Measurements from ENCODE around the gene SERPINC1.
"Not testable (repeated sequence)": the region's sequence is repeated elsewhere in the genome, so short reads cannot be mapped to it uniquely, and the experiment has no call there.

The SERPINC1 gene

DNA sequence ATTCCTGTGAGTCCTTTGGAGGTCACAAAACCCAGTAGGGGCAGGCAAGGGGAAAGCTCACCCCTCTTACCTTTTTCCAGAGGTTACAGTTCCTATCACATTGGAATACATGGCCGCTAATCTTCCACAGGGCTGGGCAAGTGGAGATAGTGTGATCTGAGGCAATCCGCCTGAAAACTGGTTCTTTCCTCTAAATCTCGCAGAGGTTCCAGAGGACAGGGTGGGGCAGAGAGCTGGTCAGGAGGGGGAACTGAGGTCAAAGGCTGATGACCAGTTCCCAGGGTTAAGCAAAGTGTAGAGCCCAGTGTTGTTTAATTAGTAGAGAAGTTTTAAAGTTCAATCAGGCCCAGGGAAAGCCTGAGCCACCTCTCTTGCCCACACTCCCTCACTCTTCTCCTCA, at the start of gene SERPINC1:
TSS of gene SERPINC1 (minus strand) at position 179 of the 400 bp plus-strand sequence. CDS start at position 111, 68 bp downstream.
- DNase-seq (ENCODE audit: low read depth, low spot score) = no peak

- not testable (repeated sequence) for DNase-seq (ENCODE audit: low read depth, low spot score)
Measured at GRCh38 chr1:173965896-173966295, 48.8 kb upstream of the SERPINC1 start.

DNA sequence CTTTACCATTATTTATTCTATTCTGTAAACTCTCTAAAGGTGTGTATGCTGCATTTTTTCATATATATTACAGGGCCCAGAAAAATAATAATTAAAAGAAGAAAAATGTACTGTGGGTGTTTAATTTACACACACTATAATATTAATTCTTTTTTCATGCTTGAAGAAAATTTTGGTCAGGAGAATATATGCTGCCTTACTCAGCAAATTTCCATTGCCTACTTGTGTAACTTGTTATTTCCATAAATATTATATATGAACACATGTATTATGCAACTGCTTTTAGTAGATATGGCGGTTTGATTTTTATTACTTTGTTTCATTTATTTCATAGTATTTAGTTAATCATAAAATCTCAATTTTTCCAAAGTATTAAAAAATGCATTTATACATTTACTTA, 46.4 kb upstream of the SERPINC1 start:
- no peak for DNase-seq (ENCODE audit: low read depth, low spot score)

DNA sequence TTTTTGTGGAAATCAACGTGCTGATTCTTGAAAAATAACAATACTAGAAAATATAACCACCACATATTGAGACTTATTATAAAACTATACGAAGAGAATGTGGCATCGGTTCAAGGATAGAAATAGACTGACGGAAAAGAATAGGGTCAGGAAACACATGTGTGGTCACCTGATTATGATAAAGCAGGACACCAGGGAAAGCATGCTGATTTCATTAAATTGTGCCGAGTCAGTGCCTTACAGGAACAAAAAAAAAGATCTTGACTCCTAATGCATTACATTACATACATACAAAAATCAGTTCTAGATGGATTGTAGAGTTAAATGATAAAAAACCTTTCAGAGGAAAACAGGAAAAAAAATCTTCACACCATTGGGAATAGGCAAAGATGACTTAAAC, 43.5 kb upstream of the SERPINC1 start:
- DNase-seq (ENCODE audit: low read depth, low spot score) = no peak

GRCh38 chr1:173954179-173954578, 37.1 kb upstream of the SERPINC1 start:
- no peak for DNase-seq (ENCODE audit: low read depth, low spot score)

DNA sequence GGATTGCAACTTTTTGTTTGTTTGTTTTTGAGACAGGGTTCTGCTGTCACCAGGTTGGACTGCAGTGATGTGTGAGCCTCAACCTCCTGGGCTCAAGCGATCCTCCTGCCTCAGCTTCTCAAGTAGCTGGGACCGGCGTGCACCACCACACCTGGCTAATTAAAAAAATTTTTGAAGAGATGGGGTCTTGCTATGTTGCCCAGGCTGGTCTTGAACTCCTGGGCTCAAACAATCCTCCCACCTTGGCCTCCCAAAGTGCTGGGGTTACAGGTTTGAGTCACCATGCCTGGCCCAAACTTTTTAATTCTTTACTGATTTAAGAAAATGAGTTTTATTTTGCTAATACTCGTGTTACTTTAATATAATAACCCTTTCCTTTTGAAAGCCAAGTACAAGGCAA, 31.5 kb upstream of the SERPINC1 start:
- DNase-seq (ENCODE audit: low read depth, low spot score) = no peak

DNA sequence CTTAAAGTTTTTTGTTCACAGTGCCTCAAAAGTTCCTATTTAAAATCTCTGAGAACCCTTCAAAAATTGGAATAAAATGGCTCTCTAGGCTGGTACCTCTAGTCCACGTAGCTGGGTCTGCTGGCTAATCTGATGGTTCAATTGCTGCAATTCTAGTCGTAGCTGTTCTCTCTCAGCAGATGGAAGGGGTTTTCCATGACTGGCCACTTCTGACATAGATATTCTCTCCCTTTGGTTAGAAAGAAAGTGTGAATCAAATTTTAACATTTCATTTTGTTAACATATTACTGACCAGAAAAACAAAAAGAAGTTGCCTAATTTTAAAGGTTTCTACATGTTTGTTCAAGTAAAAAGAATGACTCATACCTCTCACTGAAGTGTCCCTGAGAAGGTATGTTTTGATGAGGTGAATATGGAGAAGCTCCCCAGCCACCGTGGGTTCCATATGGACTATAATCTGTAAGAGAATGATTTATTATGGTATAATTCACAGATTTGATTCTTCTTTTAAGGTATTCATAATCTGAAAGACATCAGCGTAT, 29.3 kb upstream of the SERPINC1 start:
- DNase-seq (ENCODE audit: low read depth, low spot score) = no peak

GRCh38 chr1:173937062-173937461, 19.9 kb upstream of the SERPINC1 start:
- no peak for DNase-seq (ENCODE audit: low read depth, low spot score)

DNA sequence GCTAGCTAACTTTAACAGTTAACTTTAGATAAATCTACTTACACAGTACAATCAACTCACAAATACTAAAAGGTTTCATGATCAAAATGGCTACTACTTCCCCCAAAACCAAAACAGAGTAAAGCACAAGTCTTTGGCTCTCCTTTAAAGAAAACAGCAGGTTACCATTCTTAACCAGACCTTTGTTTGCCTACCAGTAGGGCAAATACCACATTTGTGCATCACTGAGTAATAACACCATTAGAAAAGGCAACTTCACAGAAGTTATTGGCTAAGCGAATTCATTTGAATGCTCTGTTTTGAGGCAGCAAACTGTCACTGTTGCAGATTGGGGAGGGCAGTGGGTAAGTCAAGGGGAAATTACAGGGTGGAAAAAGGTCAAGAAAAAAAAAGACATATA, 17.3 kb upstream of the SERPINC1 start:
- DNase-seq (ENCODE audit: low read depth, low spot score) = no peak

DNA sequence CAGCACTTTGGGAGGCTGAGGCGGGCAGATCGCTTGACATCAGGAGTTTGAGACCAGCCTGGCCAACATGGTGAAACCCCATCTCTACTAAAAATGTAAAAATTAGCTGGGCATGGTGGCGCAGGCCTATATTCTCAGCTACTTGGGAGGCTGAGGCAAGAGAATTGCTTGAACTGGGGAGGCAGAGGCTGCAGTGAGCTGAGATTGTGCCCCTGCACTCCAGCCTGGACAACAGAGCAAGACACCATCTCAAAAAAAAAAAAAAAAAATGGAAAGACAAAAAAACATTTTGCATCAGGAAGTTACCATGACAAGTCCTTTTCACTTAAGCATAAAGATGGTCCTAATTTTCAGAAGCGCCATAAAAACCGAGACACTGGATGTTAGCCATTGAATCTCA, 13.4 kb upstream of the SERPINC1 start:
- not testable (repeated sequence) for DNase-seq (ENCODE audit: low read depth, low spot score)

- DNase-seq (ENCODE audit: low read depth, low spot score) = no peak
Measured at GRCh38 chr1:173925306-173926242, 8.4 kb upstream of the SERPINC1 start.

DNA sequence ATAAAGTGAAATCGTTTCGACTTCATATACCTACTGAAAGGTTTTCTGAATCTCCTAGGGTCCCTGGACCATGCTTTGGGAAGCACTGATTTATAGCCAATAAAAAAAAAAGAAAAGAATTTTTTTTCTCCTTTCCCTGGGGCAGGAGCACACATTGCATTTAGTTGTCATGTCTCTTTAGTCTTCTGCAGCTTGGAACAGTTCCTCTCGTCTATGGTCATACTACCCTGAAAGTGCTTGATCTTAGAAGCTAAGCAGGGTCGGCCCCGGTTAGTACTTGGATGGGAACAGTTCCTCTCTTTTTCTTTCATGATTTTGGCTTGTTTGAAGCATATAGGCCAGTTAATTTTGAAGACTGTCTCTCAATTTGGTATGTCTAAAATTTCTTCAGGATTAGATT, 3.7 kb upstream of the SERPINC1 start:
- DNase-seq (ENCODE audit: low read depth, low spot score) = no peak

GRCh38 chr1:173917635-173918493, 737 bp upstream of the SERPINC1 start:
- DNase-seq (ENCODE audit: low read depth, low spot score) = no peak

DNA sequence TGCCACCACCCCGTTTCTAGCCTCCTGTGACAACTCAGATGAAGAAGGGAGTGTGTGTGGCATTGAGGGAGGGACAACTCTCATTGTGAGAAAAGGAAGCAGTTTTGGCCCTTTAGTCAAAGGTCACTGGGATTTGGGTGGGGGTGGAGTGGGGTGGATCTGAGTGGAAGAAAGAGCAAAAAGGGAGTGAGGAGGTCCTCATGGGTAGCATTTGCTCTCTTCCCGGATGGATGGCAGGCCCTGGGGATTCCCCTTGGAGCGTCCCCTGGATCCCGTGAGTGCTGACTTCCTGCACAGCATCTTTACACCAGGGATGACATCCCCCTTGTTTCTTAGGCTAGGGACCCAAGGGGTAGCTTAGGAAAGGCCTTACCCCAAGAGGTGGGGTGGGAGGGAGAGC, 460 bp downstream of the SERPINC1 start:
- DNase-seq (ENCODE audit: low read depth, low spot score) = no peak

DNA sequence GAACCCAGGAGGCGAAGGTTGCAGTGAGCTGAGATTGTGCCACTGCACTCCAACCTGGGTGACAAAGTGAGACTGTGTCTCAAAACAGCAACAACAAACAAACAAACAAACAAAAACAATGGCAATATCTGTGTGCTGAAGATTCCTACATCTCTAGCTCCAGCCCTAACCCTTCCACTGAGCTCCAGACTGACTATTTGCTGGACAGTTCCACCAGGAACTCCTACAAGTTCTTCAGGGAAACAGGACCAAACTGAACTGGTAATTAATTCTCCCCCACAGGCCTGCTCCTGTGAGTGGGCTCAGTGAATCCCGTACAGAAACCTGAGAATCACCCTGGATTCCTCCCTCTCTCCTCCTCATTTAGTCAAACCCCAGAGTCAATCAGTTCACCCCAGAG, 1.5 kb downstream of the SERPINC1 start:
- no peak for DNase-seq (ENCODE audit: low read depth, low spot score)

GRCh38 chr1:173914366-173914871, 2.7 kb downstream of the SERPINC1 start:
- no peak for DNase-seq (ENCODE audit: low read depth, low spot score)

DNA sequence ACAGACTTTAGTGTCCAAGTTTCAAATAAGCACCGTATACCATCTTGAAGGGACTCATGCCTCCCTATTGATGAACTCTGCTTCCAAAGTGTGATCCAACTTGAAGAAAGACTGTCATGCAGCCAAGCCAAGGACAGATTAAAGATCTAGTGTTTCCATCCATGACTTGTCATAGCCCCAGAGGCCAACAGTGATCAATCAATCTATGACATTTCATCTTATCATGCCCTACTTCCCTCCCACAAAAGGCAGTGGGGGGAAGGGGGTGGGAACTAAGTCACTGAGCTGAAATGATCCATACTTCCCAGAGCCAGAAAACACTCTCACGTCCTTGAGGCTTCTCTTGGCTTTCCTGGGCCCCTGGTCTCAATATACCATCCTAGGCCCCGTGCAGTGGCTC, 4.0 kb downstream of the SERPINC1 start:
- no peak for DNase-seq (ENCODE audit: low read depth, low spot score)

GRCh38 chr1:173903827-173904531, 13.1 kb downstream of the SERPINC1 start:
- DNase-seq (ENCODE audit: low read depth, low spot score) = no peak

- no peak for DNase-seq (ENCODE audit: low read depth, low spot score)
Measured at GRCh38 chr1:173900992-173901391, 16.1 kb downstream of the SERPINC1 start.

DNA sequence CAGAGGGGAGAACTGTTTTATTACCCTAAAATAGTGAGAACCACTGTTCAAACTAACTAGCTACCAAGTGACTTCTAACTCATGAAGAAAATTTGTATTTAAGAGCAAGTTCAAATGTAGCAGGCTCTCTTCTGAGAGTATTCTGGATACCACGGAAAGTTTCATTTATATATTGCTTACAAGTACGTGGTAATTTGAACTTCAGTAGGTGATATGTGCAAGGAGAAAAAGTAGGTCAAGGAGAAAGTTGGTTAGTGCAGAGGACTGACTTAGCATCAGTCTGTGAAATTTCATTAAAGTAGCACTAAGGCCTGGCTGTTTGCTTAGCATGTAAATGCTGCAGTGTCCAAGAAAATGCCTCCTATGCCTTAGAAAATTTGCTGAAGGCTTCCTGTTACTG, 16.7 kb downstream of the SERPINC1 start:
- no peak for DNase-seq (ENCODE audit: low read depth, low spot score)

DNA sequence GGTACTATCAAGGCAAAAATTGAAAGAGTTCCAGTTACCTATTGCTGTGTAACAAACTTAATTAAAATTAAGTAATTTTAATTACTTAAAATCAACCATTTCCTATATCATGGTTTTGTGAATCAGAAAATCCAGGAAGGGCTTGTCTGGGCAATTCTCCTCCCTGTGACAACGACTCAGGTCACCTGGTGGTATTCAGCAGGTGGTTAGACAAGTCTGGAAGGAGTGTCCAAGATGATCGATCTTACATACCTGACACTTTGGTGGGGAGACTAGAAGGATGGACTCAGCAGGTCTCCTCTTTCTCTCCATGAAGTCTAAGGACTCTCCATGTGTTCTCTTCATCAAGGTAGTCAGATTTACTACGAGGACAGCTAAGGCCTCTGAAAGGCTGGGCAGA, 22.9 kb downstream of the SERPINC1 start:
- no peak for DNase-seq (ENCODE audit: low read depth, low spot score)

Measured in activated CD4-positive, CD25-positive, alpha-beta regulatory T cell treated with anti-CD3 and anti-CD28 coated beads, Interleukin-2, amount 50 U/mL, for 16 hours (primary cell).